Measurements from ENCODE around the gene TRIM28.

Gene TRIM28

DNA sequence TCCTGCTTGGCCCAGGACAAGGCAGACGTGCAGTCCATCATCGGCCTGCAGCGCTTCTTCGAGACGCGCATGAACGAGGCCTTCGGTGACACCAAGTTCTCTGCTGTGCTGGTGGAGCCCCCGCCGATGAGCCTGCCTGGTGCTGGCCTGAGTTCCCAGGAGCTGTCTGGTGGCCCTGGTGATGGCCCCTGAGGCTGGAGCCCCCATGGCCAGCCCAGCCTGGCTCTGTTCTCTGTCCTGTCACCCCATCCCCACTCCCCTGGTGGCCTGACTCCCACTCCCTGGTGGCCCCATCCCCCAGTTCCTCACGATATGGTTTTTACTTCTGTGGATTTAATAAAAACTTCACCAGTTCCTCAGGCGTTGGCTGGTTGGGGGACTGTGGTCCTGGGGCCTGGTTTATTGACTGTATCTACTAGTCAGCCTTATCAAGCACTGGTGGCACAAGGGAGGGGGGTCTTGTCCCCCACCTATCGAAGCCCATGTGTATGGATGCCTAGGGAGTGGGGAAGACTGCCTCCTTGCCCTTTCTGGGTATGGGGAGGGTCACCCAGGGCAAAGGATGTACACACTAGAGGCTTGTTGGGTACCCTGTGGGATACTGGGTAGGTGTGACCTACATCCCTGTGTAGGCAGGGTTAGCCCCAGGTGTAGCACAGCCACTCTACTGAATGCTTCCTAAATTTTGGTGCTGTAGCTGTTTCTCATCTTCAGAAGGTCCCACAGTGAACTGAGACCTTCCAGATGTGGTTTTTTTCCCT, 6.7 kb downstream of the TRIM28 start:
- DNase-seq, result no peak

DNA sequence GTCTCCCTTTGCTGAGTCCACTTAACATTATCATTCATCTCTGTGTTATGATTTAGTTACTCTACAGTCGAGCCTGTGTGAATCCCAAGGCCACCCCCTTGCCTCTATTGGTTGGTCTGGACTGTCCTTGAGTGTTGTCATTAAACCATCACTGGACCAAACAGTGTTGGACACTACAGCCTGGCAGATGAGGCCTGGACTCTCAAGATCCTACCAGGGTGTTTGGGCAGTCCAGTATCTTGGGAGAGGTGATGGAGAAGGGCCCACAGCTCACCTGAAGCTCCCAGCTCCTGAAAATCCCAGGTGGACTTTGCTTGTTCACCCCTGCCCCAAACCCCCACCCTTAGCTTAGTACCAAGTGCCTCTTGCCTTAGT, 7.2 kb downstream of the TRIM28 start:
- no peak for DNase-seq

DNA sequence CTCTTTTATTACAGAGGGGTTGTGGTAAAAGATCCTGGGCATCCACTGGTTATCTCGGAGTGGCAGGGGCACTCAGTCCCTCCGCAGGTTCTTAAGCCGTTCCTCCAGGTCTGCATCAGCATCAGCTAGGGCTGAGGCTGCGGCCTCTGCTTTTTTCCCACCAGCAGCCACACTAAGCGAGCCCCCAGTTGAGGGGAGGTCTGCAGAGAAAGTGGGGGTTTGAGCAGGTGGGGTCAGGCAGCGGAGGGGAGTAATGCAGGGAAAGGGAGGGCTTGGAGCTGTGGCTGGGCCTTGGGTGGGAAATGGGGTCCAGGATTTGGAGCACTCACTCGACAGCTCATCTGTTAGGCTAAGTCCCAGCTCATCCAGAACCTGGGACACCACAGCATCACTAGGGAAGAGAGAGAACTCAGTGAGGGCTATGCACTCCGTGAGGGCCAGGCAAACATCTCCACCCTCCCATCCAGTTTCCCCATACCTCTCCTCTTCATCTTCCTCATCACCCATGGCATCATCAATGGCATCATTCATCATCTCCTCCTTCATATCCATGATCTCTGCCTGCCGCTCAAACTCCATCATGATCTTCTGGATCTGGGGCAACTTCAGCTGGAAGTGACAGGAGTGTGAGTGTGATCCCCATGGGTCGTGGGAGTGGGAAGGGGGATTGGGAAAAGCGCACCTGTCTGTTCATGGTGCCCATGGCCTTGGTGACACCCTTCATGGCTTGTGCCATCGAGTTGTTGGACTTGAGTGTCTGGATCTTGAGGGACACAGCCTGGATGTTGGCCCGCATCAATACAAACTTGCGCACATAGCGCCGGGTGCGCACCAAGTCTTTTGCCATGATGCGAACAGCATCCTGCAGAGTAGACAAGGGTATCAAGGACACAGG, 8.0 kb downstream of the TRIM28 start:
- DNase-seq, result no peak

DNA sequence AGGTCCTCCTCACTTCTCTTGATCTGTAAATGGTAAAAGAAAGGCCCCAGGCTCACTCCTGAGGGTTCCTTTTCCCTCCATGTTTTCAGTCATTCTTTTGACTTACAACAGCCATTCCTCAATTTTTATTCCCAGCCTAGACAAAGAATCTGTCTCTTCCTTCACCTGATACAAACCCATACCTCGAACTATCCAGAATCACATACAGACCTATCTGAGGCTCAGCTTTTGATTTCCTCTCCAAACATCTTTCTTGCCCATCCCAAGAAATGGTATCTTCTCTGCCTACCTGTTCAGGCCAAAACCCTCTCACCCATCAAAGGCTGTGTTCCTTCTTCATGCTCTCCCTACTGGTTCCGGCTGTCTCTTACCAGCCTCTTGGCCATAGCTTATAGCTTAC, 8.8 kb downstream of the TRIM28 start:
- DNase-seq, result no peak

DNA sequence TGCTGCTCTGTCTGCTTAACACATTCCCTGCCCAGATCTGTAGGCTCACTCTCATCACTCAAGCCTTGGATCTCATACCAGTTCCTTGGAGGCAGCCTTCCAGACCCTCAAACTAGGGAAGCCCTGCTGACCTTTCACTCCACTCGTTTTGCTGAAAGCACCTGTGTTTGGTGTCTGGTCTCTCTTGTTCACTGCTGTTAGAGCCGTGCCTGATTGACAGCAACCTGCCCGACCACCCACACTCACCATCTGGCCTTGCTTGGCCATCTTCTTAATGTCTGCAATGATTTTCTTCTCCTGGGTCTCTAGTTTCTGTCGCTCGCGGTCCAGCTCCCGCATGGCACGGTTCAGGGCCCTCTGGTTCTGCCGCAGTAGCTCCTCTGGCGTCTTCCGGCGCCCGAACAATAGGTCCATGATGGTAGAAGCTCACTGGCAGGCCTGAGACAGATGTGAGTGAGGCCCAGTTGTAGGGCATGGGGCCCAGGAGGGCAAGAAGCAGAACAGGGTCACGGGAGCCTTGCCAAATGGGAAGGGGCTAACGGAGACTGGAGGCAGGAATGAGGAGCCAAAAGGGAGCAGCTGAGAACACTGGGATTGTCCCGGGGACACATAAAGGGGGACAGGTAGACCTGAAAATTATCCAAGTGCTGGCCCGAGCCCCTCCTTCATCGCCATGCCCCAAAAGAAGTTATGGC, 10.1 kb downstream of the TRIM28 start:
- no peak for DNase-seq

DNA sequence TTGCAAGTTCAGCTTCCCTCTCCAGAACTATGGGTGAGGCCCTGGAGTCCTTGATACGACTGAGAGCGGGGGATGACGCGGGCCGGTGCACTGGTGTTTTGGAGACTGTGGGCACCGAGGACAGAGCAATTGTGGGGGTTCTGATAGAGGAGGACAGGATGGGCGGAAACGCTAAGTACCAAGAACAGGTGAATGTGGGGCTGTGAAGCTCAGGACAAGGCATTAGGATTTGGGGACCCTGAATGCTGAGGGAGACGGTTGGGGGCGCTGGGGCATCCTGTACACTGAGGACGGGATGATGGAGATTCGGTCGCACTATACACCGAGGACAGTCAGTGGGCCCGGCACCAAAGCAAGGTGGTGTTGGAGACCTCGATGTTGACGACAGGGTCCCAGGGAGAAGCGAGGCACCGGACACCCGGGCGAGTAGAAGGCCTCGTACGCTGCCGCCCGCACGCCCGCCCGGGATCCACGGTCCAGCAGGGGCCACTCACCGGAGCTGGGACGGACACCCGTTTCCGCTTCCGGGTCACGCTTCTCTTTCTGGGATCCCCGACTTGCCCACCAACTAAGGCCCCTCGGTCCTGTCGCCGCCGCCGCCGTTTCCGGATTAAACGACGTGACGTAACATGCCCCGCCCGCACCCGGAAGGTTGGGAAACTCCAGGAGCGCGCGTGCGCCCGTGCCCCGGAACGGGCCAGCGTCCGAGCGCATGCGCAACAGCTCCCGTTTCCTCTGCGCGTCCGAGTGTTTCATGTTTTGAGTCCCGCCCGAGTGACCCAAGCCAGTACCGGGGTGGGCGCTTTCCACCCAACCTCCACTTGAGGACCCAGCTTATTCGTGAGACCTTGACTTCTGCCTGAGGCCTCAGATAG, 10.9 kb downstream of the TRIM28 start, which contains the start of gene CHMP2A:
CHMP2A (minus strand) TSS at position 612 of the 875 bp plus-strand sequence. CDS start 893 bp downstream, outside the sequence.
- DNase-seq, result no peak

DNA sequence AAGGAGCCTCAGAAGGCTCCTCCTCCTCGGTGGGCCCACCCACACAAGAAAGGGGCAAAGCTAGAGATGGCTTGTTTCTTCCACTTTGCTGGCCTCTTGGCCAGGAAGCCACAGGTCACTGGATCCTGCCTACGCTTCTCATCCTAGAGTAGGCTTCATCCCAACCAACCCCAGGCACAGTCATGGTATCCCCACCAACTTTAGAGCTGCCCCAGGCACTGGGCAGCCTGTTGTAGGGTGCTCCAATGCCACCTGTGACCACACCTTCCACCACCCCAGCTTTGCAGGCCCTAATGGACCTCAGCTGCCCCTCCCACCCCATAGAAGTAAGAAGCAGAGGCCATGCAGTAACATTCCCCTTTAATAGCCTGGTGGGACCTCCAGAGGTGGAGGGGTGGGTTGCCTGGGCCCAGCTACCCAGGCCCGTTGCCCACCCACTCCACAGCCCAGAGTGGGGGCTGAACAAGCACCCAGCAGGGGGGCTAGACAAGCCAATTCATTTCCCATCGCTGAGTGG, 11.6 kb downstream of the TRIM28 start:
- no peak for DNase-seq

DNA sequence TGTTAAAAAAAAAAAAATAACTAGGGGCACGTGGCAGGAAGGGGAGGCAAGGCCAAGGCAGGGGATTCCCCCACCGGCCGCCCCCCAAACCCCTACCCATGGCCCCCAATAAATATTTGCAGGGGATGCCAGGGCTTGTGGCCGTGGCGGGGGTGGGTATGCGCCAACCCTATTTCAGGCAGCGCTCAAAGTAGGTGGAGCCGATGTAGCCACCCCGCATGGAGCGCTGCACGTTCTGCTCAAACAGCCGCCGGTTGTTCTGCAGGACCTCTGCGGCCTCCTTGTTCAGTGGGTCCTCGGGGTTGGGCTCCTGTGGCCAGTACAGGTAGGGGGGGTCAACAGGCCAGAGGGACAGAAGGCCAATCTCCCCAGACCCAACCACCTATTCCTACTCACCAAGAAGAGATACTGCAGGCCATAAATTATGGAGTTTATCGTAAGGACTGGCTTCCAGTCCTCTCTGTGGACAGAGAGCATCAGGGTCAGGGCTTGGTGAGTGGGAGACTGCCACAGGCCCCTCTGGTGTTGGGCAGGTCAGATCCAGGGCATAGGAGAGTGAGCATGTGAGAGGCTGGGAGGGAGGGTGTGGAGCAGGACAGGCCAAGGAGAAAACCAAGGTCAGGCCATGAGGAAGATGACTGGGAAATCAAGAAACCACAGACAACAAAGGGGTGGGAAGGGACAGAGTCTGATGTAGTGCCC, 12.2 kb downstream of the TRIM28 start:
- no peak for DNase-seq

DNA sequence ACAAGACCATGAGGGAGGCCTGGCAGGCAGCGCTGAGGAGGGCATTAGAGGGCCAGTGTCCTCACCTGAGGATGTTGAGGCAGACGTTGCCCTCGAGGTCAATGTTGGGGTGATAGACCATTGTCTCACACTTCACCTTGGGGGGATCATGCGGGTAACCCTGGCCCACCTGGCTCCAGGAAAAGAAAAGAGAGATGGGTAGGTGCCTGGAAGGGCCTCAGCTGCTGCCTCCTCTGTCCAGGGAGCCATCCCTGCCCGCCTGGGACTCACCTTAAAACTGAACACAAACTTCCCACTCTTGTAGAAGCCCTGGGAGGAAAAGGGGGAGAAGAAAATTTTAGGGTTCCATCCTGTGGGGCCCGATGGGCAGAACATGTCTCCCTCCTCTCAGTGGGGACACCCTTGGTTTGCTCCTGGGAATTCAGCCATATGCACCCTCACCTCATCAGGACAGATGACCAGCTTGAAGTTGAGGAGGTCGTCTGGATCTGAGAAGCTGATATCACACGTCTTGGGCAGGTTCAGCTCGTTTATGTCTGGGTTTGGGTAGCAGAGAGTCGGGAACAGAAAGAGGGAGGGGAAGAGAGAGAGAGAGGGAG, 12.9 kb downstream of the TRIM28 start:
- no peak for DNase-seq

DNA sequence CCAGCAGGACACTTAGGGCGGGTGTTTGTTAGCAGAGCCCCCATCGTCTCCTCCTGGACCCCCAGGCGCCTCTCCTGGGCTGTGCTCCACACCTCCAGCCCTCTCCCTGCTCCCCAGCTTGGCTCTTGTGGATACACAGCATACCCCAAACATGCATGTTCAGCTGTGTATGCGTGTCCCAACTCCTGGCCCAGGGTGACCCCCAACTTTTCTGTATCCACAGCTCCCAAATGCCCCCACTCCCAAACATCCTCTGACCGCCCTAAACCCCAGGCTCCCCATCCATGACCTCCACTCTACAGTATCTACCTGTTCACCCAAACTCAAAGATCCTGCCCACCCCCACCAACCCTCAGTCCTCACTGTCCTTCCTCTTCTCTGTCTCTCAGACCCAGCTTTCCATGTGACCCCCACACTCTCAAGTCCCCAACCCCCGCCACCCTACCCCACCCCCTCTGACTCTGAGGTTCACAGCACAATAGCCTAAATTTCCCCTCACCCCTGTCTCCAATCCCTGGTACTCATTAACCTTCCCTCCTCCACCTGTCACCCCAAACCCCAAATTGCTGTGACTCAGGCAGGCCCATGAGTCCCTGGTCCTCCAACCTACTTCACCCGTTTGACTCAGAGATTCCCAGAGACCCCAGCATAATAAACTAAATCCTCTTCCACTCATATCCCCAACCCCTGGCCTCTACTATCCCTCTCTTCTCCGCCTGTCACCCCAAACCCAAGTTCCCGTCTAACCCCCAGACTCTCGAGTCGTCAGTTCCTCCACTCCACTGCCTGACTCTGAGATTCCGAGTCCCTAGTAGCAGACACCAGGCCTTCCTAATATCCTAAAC, 13.6 kb downstream of the TRIM28 start:
- no peak for DNase-seq

DNA sequence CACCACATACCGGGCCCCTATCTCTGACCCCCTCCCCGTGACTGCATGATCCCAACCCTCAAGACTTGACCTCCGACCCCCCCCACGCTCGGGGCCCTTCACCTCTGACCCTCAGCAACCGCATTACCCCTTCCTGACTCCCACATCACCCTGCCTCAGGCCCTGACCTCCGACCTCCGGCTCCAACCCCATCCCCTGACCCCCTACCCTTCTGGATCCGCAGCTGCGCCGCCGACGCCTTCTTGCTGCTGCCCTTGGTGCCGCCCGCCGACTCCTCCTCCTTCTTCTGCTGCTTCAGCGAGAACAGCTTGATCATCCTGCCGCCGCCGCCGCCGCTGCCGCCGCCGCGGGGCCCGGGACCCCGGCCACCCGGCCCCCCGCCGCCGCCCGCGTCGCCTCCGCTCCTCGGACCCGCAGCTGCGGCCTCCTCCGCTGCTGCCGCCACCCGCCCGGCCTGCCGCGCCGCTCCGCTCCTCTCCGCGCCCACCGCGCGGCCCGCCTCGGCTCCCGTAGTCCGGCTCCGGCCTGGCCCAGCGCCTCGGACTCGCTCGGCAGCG, 14.3 kb downstream of the TRIM28 start, which contains the start of gene UBE2M:
UBE2M (minus strand) TSS at position 546 of the 557 bp plus-strand sequence; CDS start at position 316, 230 bp downstream.
- no peak for DNase-seq

DNA sequence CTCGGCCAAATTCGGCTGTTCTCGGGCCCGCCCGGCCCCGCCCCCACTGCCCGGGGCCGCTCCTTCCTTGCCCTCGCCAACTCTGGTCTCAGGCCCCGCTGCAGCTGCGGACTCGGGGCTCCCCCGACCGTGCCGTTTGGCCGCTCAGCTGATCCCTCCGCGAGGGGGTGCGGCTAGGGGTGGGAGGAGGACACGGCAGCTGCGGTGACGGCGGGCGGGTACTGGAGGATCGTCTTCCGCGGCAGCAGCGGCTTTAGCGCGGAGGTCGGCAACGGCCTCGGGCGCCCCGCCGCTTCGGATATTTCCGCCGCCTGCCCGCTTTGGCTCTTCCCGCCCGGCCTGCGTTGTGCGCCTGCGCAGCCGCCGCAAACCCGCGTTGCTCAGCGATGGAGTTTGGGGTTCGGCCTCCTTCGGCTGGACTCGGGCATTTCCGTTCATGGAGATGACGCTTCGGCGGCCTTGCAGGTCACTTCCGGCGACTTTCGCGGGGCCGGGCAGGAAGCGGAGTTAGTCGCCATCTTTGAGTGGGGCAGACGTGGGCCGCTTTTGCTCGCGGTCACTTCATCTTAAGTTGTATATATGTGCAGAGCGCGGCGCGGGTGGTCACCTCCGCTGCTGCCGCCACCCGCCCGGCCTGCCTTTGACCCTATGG, 14.9 kb downstream of the TRIM28 start:
- DNase-seq, result no peak

DNA sequence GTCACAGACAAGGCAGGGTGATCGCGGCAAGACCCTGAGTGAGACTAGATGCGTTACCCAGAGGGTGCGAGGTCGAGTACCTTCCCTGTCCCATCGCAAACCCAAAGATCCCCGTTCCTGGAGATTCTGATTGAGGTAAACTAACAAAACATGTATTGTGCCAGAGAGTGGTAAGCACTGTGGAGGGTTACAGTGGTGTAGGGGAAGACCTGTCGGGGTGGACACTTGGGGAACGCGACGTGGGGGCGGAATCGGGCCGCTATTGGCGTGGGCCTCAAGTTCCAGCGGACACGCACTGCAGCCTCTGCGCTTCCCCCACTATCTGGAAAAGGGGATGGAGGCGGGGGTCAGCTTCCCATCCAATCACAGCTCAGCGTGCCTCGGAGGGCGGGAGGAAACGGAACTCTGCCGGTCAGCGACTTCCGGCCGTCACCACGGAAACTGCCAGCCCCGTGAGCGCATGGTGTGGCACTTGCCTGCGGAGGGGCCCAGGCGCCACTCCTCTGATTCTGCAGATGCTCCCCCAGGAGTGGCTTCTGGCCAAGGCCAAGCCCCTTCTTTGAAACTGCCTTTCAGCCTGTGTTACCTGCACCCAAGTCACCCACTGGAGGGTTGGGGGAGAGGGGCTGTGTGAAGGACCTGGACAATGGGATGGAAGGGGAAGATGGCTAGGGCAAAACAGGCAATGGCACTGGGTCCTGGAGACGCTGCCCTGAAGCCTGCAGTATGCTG, 15.6 kb downstream of the TRIM28 start:
- no peak for DNase-seq

DNA sequence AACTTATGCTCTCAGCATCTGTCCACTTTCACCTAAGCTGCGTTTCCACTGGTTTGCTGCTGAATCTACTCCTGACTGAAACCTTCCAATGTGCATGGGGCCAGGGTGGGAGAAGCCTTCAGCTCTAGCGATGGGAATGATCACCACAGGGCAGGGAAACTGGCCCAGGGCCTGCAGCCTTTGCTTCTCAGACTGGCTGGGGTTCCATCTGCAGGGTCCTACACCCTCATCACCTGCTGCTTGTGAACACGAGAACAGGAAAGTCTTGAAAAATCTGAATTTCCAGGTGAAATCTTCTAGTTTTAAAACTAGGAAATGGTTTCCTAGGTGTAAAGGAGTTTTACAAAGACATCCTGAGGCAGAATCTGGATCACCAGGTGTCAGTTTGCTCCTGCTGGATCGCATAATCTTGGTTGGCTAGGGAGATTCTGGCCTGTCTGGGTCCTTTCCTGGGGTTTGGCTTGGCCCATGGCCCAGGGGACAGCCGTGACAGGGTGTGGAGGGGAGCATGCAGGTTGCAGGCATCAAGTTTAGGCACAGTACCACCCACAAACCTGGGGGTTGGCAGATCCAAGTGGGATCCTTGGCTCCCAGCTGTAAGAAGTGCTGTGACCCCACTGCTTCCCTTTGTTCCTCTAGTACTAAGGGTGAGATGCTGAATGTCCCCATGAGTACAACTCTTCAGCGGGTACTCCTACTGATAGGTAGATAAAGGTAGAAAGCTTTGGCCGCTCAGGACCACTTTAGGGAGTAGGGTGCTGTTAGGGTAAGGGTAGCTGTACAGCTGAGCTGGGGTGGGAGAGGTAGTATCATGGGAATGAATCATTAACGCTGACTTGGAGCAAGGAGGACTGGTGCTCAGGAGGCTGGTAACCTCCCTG, 16.4 kb downstream of the TRIM28 start:
- DNase-seq, result no peak

DNA sequence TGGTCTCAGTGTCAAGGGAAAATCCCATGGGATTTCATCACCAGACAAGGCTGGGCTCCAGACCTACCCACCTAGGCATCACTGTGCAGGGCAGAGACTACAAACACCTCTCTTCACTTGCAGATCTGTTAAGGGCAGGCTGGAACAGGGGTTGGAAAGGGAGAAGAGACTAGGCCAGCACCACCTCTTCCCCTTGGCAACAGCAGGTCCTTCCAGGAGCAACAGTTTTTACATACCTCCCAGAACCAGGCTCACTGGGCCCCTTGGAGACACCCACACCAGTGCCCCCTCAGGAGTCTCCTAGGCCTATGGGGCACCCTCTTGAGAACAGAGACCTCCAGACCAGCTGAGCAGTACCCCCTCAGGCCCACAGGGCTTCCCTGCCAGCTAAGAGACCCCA, 17.1 kb downstream of the TRIM28 start:
- no peak for DNase-seq

DNA sequence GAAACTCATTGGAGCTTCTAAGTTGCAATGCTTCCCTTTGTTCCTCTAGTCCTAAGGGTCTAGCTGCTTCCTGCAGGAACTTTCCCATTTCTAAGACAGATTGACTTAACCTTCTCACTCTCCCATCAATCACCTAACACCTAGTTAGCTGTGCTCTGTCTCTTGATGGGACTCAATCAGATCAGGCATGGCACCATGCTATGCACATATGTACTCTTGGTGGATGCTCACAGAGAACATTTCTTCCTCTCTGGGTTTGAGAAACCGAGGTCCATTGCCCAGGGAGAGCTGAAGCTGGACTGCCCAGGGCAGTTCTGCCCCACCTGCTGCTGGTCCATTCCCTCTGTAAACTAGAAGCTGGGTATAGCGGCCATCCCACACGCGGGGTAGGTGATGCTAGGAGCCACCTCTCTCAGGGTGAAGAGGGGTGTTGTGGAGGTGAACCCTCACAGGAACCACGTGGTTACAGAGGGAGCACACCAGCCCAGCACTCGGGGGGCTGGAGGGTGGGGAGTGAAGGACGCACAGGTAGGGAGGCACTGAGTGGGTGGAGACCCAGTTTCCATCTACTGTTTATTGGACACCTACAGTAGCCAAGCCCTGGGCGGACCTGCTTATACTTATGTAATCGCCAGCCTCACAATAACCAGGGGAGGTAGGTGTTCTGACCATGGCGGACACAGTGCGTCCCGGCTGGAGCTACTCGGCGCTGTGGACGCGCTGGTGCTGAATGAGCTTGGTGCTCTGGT, 17.7 kb downstream of the TRIM28 start:
- DNase-seq, result no peak

Data from NCI-H1092 (cell line).